ENCODE measurements around the gene RAB2B. TPM values are rescaled to one million over a fixed set of nuclear protein-coding genes. Genes with fewer than 3 reads are reported as not detected.

The RAB2B gene
- 10 to 100 TPM; 18.9 to 29.1 (median 19.1) TPM for total RNA-seq
- long read RNA-seq, donor 1, partial matches to known transcripts = 0 of 7 reads
- long read RNA-seq, donor 1, other reads (novel, unspliced or antisense) = 6 of 7 reads
- long read RNA-seq, donor 2, partial matches to known transcripts = 0 of 2 reads
- long read RNA-seq, donor 2, other reads (novel, unspliced or antisense) = 0 of 2 reads

GRCh38 chr14:21476925-21477681 is at the start of gene RAB2B, which contains the start of gene TOX4:
Gene RAB2B, minus strand, starts transcription at chr14:21476959. Its CDS starts 87 bp downstream, at chr14:21476872.
Gene TOX4, plus strand, starts transcription at chr14:21477195. Its CDS starts 84 bp downstream, at chr14:21477279.
- Histone ChIP-seq H3K9me3 (no peaks in the 10 kb centered on the region), H3K4me3 (peak within 1 kb of the TSS; percentile 65), H3K36me3 (ENCODE audit: low read depth) (no peaks in the 10 kb centered on the region), H3K4me1 (ENCODE audit: low read depth) (peaks cover 18% of the 10 kb centered on the region)
- peak; percentile 91 for TF ChIP-seq CTCF (IDR thresholded peaks at IDR 0.05)
- DNase-seq = peak; percentile 94 to 97 (median 96)
- intact Hi-C loops (cut with DNase I, micrococcal nuclease) = no loop called here
- peak; percentile 98 for ATAC-seq

DNA sequence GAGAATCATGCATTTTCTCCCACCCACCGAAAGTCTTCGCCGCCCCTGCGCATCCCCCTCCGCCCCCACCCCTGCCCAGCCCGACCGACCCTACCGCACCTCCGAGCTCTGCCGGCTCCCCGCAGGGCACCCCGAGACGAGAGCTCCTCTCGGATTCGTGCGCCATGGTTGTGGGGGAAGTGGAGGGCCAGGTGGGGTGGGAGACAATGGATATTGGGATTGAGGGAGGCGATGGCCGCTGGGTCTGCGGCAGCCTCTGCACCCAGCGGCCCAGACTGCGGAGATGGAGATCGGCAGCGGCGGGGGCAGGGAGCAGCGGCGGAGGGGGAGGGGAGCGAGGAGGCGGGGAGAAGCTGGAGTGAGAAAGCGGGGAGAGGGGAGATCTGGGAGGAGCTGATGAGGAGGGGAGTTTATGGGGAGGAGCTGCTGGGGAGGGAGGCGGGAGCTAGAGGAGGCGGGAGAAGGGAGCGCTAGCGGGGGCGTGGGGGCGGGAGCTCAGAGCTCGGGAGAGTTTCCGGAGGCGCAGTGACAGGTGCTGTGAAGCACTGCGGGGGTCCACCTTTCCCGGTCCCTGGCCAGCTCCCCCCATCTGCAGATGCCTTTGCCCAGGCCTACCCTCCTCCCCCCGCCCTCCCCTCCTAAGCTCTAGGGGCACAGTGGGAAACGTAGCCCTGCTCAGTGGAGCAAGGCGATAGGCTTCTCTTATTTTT is 49.4 kb upstream of the RAB2B start, which contains the start of gene SALL2:
Gene SALL2, minus strand, starts transcription at position 385 of the 710 bp plus-strand sequence. Its CDS starts 219 bp downstream, at position 166.
- H3K4me1 ChIP-seq (ENCODE audit: low read depth) = no peaks in the 10 kb centered on the region
- H3K9me3 ChIP-seq = no peaks in the 10 kb centered on the region
- peak within 1 kb of the TSS; percentile 19 for H3K4me3 ChIP-seq
- no peaks in the 10 kb centered on the region for H3K36me3 ChIP-seq (ENCODE audit: low read depth)
- ATAC-seq = peak; percentile 78
- TF ChIP-seq CTCF (IDR thresholded peaks at IDR 0.05) = no peak
- peak; percentile 56 to 70 (median 67) for DNase-seq
- intact Hi-C loops (cut with DNase I, micrococcal nuclease) = no loop called here

GRCh38 chr14:21525571-21525961 is 48.8 kb upstream of the RAB2B start:
- Histone ChIP-seq H3K9me3 (no peaks in the 10 kb centered on the region), H3K4me1 (ENCODE audit: low read depth) (no peaks in the 10 kb centered on the region), H3K4me3 (peak overlapping the region; percentile 19), H3K36me3 (ENCODE audit: low read depth) (no peaks in the 10 kb centered on the region)
- ATAC-seq (peak; percentile 29), DNase-seq (peak in 1 of 3 donors; percentile 25)
- TF ChIP-seq CTCF (IDR thresholded peaks at IDR 0.05) = no peak
- intact Hi-C loops (cut with DNase I, micrococcal nuclease) = no loop called here

DNA sequence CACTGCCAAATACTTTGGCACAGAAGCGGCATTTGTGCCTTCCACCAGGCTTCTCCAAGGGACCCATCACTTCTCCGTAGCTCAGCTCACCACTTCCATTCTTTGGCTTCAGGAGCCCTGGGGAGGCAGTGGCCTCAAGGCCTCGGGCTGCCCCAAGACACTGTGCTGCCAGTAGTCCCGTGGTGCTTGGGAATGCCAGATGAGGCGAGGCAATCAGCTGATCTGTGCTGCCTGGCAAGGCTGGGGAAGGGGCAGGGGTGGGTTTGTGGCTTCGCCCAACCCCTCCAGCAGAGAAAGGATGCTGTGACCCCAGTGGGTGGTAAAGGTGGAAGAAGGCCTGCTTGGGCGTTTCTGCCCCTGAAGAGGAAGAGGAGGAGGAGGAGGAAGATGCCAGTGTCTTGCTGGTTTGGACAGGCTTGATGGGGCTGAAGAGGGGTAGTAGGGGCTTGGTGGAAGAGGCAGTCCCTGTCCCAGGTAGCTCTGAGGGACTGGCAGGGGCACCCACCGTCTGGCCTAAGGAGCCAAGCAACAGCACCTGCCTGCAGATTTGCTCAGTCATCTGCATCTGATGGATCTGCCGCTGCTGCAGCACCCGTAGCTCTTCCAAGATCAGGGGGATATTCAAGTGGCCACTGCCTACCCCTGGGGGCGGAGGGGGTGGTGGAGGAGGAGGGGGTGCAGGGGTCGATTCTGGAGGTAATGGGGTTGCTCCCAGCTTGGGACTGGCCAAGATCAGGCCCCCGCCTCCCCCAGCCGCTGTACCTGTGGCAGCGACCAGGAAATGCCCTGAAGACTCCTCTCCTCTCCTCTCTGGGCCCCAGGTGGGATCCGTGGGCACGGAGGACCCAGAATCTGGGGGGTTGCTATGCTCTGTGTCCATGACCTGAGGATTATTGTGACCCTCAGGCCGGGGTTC is 48.1 kb upstream of the RAB2B start:
- H3K4me3 ChIP-seq = no peak overlapping the region
- intact Hi-C loops (cut with DNase I, micrococcal nuclease) = no loop called here
- no peak for TF ChIP-seq CTCF (IDR thresholded peaks at IDR 0.05)
- no peaks in the 10 kb centered on the region for H3K36me3 ChIP-seq (ENCODE audit: low read depth)
- H3K9me3 ChIP-seq = no peaks in the 10 kb centered on the region
- no peak for ATAC-seq
- H3K4me1 ChIP-seq (ENCODE audit: low read depth) = no peaks in the 10 kb centered on the region
- no peak for DNase-seq

GRCh38 chr14:21523203-21523602 is 46.4 kb upstream of the RAB2B start:
- TF ChIP-seq CTCF (IDR thresholded peaks at IDR 0.05) = no peak

More at GRCh38 chr14:21523203-21523602, 46.4 kb upstream of the RAB2B start:
- intact Hi-C loops (cut with DNase I, micrococcal nuclease) = no loop called here
- Histone ChIP-seq H3K36me3 (ENCODE audit: low read depth) (no peaks in the 10 kb centered on the region), H3K4me3 (no peak overlapping the region), H3K9me3 (no peaks in the 10 kb centered on the region), H3K4me1 (ENCODE audit: low read depth) (no peaks in the 10 kb centered on the region)
- no peak for ATAC-seq
- no peak for DNase-seq

Data from mucosa of descending colon (tissue), 3 donors.